HL-60/S4 treated with retinoic acid at 250 ng/mL for 4 days and 3 days (cell line): ENCODE results near the gene METAP2.
"Not testable (repeated sequence)": the region's sequence is repeated elsewhere in the genome, so short reads cannot be mapped to it uniquely, and the experiment has no call there.

ENCODE experiments used
- in situ Hi-C: fragments of 300-500 bp; cut with MboI; formaldehyde crosslinking; loops from 2 replicates; pipeline ENCODE4 v1.7.0; 2022; ENCODE audit warnings: low sequenced_read_pairs

The METAP2 gene

DNA sequence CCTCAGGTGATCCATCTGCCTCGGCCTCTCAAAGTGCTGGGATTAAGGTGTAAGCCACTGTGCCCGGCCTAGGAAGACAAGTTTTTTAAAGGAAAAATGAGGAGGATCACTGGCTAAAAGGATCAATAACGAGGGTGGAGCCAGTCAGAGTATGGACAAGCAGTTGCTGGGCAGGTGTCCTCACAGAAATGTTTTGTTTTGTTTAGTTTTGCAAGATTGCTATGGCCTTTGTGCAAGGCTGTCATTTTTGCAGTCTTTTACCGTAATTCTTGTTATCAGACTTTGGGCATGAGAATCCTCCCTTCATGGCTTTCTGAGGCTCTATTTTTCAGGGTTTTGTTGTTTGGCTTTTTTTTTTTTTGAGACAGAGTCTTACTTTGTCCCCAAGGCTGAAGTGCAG lies 11.9 kb upstream of the METAP2 start:
- in situ Hi-C loops = no loop called here

DNA sequence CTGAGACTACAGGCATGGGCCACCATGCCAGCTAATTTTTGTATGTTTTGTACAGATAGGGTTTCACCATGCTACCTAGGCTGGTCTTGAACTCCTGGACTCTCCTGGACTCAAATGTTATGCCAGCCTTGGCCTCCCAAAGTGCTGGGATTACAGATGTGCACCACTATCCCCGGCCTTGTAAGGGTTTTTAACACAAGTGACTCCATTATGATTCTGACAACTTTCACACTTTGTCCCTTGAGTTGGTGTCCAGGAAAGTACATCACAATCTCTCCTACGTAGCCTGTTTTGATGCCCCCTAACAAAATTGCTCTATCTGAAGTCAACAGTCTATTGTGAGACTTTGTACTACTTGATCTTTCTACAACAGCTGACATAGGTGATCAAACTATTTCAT lies 11.4 kb upstream of the METAP2 start:
- in situ Hi-C loops = no loop called here

DNA sequence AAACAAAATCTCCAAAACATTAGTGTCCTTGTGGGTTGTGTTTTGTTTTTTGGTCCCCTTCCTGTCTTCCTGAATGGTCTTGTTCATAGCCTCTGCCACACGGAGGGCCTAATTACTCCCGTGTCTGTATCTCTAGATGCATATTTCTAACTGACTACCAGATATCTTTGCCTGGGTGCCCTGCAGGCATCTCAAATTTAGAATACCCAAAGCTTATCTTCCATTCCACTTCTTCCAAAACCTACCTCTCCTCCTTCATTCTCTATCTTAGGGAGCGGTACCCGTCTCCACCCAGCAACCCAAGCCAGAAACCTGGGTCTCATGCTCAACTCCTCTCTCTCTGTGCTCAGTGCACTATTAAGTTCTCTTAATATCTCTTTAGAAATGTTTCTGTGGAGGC lies 10.9 kb upstream of the METAP2 start:
- in situ Hi-C loops = no loop called here

DNA sequence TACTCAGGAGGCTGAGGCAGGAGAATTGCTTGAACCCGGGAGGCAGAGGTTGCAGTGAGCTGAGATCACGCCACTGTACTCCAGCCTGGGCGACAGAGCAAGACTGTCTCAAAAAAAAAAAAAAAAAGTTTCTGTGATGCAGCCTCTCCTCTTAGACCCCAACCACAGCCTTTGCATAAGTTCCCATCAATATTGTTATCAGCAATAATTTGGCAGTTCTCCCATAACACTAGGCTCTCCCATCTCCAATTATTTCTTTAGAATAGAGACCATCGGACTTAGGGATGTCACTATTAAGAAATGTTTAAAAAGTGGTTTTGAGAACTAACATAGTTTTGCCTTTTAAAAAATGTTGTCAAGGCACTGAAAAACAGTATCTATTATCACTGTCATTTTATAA lies 10.2 kb upstream of the METAP2 start:
- in situ Hi-C loops = not testable (repeated sequence)

DNA sequence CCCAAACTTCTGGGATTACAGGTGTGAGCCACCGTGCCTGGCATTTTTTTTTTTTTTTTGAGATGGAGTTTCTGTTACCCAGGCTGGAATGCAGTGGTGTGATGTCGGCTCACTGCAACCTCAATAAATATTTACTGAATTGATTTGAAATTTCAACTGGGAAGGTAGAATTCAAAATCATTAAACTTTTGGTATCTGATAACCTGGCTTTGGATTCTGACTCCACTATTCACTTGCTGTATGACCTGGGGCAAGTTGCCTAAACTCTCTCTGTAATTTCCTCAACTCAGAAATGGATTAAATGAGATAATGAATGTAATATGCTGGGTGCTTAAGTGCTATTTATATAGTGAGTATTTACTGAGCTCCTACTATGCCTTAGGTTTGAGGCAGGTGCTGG lies 8.7 kb upstream of the METAP2 start:
- in situ Hi-C loops = no loop called here

DNA sequence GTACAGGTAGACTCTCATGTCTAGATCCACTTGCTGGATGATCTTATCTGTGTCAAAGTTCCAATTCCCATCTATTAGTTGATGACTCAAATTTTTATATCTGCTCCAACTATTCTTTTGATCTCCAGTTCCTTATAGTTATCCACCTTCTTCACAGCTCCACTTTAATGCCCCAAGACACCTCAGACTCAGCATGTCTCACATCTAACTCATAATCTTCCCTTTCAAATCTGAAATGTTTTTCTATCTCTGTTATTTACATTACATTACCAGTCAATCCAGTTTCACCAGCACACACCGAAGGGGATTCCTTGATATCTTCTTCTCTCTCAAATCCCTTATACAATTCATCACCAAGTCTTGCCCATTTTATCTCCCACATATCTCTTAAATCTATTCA lies 3.7 kb upstream of the METAP2 start:
- in situ Hi-C loops = no loop called here

DNA sequence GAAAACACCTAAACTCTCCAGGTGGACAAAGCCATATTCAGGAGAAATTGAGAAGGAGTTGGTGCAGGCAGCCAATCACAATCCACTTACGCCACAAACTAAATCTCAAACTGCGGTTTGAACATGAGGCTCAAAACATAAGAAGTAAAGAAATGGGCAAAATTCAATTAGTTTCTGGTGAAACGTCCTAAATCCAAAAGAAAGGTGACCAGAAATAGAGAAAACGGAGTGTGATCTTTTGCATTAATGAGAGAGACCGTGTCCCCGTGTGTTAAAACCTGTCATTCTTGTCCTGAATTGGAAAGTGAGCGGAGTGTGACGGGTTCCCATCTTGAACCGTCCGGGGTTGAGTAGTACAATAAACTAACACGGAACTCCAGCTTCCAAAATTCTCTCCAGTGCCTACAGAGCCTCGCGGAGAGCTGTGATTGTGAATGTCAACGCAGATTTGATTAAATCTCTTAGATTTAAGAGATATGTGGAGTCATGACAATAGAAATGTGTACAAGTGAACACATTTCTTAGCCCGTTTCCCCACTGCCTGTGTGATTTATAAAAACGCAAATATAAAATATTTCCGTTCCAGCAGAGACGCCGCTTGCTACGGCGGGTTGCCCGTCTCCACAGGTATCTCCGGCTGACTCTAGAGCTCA lies 595 bp upstream of the METAP2 start:
- in situ Hi-C loops = no loop called here

DNA sequence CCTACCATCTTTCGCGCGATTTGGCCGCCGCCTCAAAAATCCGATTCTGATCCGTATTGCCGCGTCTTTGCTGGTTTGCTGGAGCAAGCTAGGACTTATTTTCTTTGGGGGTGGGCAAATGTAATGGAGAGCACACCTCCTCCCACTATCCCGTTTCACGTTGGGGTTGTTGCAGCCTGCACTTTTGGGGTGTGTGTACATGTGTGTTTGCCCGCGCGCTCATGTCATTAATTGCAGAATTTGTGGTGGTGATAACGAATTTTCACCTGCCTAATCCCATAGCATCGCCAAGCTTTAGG lies 657 bp downstream of the METAP2 start:
- in situ Hi-C loops = no loop called here

DNA sequence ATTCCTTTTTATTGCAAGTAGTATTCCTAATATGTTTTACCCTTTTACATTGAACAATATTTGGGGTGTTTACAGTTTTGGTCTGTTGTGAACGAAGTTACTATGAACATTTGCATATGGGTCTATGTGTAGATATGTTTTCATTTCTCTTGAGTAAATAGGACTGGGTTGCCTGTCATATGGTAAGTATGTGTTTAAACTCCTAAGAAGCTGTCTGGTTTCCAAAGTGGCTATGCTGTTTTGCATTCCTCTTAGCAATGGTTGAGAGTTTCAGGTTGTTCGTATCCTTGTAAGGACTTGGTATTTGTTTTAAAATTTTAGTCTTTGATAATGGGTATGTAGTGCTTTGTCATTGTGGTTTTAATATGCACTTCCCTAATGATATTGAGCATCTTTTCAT lies 6.3 kb downstream of the METAP2 start:
- in situ Hi-C loops = no loop called here

DNA sequence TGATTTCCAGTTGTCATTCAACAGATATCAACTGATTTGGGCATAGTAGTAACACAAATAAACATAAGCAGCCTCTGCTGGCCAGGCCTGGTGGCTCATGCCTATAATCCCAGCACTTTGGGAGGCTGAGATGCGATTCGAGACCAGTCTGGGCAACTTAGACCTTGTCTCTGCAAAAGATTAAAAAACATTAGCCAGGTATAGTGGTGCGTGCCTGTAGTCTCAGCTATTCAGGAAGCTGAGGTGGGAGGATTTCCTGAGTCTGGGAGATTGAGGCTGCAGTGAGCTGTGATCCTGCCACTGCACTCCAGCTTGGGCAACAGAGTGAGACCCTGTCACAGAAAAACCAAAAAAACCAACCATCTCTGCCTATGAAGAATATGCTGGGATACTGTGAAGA lies 7.1 kb downstream of the METAP2 start:
- in situ Hi-C loops = no loop called here

DNA sequence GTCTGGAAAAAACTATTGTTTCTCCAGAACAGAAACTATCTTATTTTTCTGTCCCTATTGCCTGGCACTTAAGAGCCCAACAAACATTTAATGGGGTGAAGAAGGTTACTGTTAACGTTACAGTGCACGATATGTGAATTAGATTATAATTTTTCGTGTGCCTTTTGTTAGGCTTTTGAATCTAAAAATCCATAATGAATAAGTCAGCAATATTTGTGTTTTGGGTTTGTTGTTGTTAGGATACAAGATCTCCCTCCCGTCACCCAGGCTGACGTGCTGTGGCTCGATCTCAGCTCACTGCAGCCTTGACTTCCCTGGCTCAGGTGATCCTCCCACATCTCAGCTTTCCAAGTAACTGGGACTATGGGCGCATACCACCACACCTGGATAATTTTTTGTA lies 7.9 kb downstream of the METAP2 start:
- in situ Hi-C loops = no loop called here

DNA sequence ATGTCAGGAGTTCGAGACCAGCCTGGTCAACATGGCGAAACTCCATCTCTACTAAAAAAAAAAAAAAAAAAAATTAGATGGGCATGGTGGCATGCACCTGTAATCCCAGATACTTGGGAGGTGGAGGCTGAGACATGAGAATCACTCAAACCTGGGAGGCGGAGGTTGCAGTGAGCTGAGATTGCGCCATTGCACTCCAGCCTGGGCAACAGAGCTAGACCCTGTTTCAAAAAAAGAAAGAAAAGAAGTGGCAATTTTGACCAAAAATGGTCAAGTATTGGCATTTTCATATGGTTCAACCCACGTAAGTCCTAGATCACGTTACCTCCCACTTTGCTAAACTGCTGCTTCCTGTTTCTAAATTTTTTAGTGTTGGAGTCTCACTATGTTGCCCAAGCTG lies 8.6 kb downstream of the METAP2 start:
- in situ Hi-C loops = not testable (repeated sequence)

DNA sequence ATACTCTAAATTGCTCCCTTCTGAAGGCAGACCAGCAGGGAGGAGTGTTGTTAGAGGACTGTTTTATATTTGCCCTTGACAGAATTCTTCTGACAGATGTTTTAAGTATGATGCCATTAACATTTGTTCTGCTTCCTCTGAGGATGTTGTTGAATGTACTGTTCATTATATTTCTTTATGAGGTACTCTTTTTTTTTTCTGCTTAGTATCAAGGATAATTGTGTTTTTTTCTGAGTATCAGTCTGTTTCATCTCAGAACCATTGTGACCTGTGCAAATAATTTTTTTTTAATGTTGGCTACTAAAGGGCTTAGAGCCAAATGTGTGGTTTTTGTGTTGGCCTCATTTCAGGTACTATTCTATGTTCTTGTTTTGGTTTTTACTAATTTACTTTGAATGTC lies 10.6 kb downstream of the METAP2 start:
- in situ Hi-C loops = no loop called here

DNA sequence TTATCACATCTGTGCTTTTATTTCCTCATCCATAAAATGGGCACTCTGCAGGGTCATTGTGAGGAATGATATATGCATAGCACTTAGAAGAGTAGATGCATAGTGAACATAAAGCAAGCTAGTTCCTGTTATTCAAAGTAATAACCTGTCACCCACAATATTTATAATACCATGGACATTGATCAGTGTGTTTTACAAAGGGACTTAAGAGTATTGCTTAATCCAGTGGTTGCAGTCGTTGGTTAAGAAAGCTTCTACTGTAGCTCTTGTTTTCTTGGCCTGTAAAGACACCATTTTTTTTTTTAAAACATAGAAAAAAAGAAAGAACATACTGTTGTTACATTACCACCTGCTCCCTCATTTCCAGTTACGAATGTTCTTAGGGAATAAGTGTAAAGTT lies 13.1 kb downstream of the METAP2 start:
- in situ Hi-C loops = no loop called here

DNA sequence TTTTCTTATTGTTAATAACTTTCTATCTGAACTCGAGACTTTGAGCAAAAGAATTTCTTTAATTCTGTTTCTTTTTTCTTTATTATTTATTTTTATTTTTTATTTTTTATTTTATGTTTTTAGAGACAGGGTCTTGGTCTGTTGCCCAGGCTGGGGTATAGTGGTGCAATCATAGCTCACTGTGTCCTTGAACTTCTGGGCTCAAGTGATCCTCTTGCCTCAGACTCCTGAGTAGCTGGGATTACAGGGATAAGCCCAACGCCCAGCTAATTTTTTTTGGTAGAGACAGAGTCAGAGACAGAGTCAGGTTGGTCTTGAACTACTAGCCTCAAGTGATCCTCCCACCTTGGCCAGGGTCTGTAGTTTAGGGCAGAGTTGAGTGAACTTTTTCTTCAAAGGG lies 18.5 kb downstream of the METAP2 start:
- in situ Hi-C loops = no loop called here

DNA sequence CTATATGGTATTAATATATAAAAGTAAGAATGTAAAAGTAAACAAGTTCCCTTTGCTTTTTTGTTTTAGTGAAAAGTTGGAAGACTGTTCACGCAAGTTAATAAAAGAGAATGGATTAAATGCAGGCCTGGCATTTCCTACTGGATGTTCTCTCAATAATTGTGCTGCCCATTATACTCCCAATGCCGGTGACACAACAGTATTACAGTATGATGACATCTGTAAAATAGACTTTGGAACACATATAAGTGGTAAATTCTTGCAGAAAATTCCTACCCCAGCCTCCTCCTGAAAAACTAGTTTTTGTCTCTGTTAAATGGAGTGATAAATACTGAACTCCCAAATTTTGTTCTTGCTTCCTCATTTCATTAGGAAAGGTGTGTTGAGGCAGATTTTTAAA lies 20.9 kb downstream of the METAP2 start:
- in situ Hi-C loops = no loop called here

DNA sequence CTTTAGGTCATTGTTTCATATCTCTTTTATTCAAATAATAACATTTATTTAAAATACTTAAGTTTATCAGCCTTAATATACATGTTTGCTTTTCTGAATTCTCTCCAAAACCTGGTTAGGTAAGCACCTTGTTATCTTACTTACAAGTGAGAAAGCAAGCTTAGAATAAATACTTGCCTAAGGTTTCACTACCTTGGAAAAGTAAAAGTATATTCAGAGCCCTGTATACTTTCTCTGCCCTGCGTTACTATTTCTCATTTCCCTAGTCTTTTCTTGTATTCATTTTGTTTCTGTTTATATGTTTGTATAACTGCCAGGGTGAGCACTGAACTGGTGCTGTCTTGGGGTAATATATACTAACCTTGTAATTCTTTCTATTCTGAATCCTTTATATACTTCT lies 21.5 kb downstream of the METAP2 start:
- in situ Hi-C loops = no loop called here

DNA sequence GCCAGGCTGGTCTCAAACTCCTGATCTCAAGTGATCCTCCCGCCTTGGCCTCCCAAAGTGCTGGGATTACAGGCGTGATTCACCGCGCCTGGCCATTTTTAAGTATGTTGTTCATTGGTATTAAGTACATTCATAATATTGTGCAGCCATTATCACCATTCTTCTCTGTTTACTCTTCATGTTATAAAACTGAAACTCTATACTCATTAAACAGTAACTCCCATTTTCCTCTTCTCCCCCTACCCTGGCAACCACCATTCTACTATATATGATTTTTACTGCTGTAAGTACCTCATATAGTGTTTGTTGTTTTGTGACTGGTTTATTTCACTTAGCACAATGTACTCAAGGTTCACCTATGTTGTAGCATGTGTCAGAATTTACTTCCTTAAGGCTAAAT lies 23.1 kb downstream of the METAP2 start:
- in situ Hi-C loops = no loop called here

DNA sequence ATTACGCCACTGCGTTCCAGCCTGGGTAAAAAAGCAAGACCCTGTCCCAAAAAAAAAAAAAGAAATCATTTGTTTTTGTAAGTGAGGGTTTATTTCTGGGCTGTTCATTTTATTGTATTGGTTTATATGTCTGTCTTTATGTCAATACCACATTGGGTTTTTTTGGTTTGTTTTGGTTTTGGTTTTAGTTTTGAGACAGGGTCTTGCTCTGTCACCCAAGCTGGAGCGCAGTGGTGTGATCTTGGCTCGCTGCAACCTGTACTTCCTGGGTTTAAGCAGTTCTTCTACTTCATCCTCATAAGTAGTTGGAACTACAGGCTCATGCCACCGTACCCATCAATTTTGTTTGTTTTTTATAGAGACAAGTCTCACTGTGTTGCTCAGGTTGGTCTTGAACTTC lies 25.0 kb downstream of the METAP2 start:
- in situ Hi-C loops = no loop called here

DNA sequence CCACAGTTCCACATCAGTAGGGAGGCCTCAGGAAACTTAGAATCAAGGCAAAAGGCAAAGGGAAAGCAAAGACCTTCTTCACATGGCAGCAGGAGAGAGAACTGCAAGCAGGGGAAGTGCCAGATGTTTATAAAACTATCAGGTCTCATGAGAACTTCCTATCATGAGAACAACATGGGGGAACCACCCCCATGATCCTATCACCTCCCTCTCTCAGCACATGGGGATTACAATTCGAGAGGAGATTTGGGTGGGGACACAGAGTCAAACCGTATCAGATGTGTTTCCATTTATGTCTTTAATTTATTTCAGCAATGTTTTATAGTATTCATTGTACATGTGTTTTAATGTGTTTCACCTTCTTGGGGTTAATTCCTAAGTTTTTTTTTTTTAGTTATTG lies 25.8 kb downstream of the METAP2 start:
- in situ Hi-C loops = no loop called here

DNA sequence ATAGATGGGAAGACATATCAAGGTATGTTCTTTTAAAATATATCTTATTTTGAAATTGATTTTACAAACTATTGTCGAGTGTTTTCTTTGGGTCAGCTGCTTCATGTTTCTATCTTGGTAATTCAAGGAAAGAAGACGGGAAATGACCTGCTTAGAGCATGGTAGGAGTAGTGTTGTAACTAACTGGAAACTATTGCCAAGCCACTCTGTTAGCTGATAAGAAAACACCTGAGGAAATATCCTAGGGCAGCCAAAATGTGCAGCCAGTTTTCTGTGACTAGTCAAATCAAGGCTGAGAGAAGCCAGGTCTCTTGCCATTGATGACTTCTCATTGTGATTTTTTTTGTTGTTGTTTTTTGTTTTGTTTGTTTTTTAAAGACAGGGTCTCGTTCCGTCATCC lies 30.2 kb downstream of the METAP2 start:
- in situ Hi-C loops = no loop called here

DNA sequence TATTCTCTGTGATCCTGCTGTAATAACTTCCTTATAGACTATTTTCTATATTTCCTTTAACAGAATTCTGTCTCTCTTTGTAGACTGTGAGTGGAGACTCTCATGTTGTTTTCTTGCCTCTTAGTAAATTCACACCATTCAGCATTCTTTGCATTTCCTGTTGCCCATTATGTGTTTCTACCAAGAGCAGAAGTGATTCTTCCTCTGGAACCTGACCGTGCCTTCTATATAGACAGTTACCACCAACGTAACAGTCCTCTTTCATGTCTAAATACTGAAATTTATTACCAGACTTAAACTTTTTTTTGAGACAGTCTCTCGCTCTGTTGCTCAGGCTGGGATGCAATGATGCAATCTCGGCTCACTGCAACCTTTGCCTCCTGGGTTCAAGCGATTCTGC lies 31.1 kb downstream of the METAP2 start:
- in situ Hi-C loops = no loop called here

DNA sequence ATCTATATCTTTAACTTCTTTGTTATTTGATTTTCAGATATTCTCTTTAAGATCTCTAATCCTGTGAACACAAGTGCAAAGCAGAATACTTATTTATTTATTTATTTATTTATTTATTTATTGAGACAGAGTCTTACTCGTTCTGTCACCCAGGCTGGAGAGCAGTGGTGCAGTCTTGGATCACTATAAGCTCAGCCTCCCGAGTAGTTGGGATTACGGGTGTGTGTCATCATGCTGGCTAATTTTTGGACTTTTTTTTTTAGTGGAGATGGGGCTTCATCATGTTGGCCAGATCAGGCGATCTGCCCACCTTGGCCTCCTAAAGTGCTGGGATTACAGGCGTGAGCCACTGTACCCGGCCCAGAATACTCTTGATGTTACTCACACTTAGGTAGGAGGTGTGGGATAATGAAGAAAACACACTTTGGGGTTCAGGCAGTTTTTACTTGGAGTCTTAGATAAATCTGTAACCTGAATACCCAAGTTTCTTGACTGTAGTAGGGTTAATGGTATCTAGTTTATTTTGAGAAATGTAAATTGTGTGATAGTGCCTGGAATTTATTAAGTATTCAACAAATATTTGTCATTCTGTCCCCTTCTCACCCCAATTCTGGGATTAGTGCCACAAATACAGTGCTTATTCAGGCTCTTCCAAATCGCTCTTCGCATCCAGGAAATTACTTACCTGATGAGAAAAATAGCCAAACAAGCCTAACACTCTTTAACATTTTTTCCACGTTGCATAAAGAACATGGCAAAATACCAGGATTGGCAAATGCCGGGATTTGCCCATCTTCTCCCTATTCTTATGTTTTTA lies 33.0 kb downstream of the METAP2 start:
- in situ Hi-C loops = no loop called here
